AG04450 (cell line): ENCODE data around the gene RUNX2. TPM values are rescaled to one million over a fixed set of nuclear protein-coding genes. Genes with fewer than 3 reads are reported as not detected.
"Not testable (repeated sequence)": the region's sequence is repeated elsewhere in the genome, so short reads cannot be mapped to it uniquely, and the experiment has no call there.

Experiments used
- CTCF ChIA-PET: fragments of 300-600, 350-600 bp; formaldehyde crosslinking; extraction: SDS; loops from one replicate; lab custom pipeline; 2022; ENCODE audit warnings: antibody characterized with exemption, inconsistent platforms; lab: Charles Lee
- POLR2A ChIA-PET: fragments of 350-600 bp; formaldehyde crosslinking; extraction: SDS; loops from one replicate; lab custom pipeline; 2021; ENCODE audit warnings: antibody characterized with exemption, inconsistent platforms; lab: Yijun Ruan, JAX
- DNase-seq: peaks from one replicate; pipeline ENCODE4 v3.0.0-alpha.2; 2011; ENCODE audit warnings: low read depth, low spot score
- H3K27ac ChIP-seq: one replicate; pipeline ENCODE4 v1.5.1; 2012; ENCODE audit warnings: low read depth, low read length, control low read depth
- H3K27me3 ChIP-seq: one replicate; pipeline ENCODE4 v1.6.0; 2012; ENCODE audit warnings: low read length; ENCODE audit not compliant: control insufficient read depth, insufficient read depth
- H3K4me3 ChIP-seq: 2 replicates; pipeline ENCODE4 v1.5.1; 2011; ENCODE audit warnings: mild to moderate bottlenecking, low read depth, low read length, control low read depth
- H3K9me3 ChIP-seq: 2 replicates; pipeline ENCODE4 v1.5.1; 2012; ENCODE audit warnings: low read length; ENCODE audit not compliant: control insufficient read depth, insufficient read depth
- CTCF ChIP-seq: IDR thresholded peaks from 2 replicates; pipeline ENCODE4 v1.5.1; 2011; ENCODE audit warnings: low read depth, low read length, control low read depth, inconsistent platforms
- polyA plus RNA-seq: library from polyadenylated mRNA; depleted of rRNA; stranded (reverse); fragments of >200 nt; gene quantifications from 2 replicates; pipeline ENCODE4 v1.2.3, GENCODE V29; 2011

The RUNX2 gene
- polyA plus RNA-seq, 1 experiment, result 3.4 TPM

GRCh38 chr6:45466686-45467085, 138.6 kb downstream of the RUNX2 start:
- Histone ChIP-seq H3K9me3 (no peaks in the 10 kb centered on the region), H3K4me3 (no peak overlapping the region), H3K27ac (no peak overlapping the region), H3K27me3 (no peaks in the 10 kb centered on the region)
- no peak for TF ChIP-seq CTCF
- ChIA-PET CTCF (interaction anchor here (0.7 kb wide), 1 partner anchor 811 kb away, joined by 3 read pairs; no protein-coding TSS in a partner anchor), POLR2A (no interaction called here)
- DNase-seq, result no peak

GRCh38 chr6:45467417-45467816, 139.3 kb downstream of the RUNX2 start:
- H3K4me3 ChIP-seq, DNase-seq, H3K9me3 ChIP-seq, POLR2A ChIA-PET, H3K27me3 ChIP-seq, H3K27ac ChIP-seq, CTCF ChIA-PET: not testable (repeated sequence)

- H3K9me3 ChIP-seq, result no peaks in the 10 kb centered on the region
- ChIA-PET POLR2A (no interaction called here), CTCF (no interaction called here)
- H3K27ac ChIP-seq, result no peak overlapping the region
- no peaks in the 10 kb centered on the region for H3K27me3 ChIP-seq
- H3K4me3 ChIP-seq, result no peak overlapping the region
- TF ChIP-seq CTCF, result no peak
- no peak for DNase-seq
These were observed 139.7 kb downstream of the RUNX2 start for GRCh38 chr6:45467853-45468252.

- DNase-seq, result no peak
- H3K27ac ChIP-seq, result no peak overlapping the region
These were observed 141.5 kb downstream of the RUNX2 start for GRCh38 chr6:45469663-45470062.

GRCh38 chr6:45470131-45470738, 142.1 kb downstream of the RUNX2 start:
- POLR2A ChIA-PET, result no interaction called here
- DNase-seq, result no peak
- H3K4me3 ChIP-seq, result no peak overlapping the region
- H3K27ac ChIP-seq, result no peak overlapping the region
- CTCF ChIA-PET, result interaction anchor here (0.9 to 1.5 kb wide), 3 partner anchors 8 to 244 kb away, joined by 3 to 5 read pairs (median 3); no protein-coding TSS in a partner anchor
- no peak for TF ChIP-seq CTCF
- H3K27me3 ChIP-seq, result no peaks in the 10 kb centered on the region
- H3K9me3 ChIP-seq, result no peaks in the 10 kb centered on the region

More at GRCh38 chr6:45469663-45470062, 141.5 kb downstream of the RUNX2 start:
- ChIA-PET POLR2A (no interaction called here), CTCF (interaction anchor here (1.4 to 1.5 kb wide), 2 partner anchors 13 to 245 kb away, joined by 3 to 5 read pairs; no protein-coding TSS in a partner anchor)
- no peaks in the 10 kb centered on the region for H3K27me3 ChIP-seq
- no peak overlapping the region for H3K4me3 ChIP-seq
- H3K9me3 ChIP-seq, result no peaks in the 10 kb centered on the region
- no peak for TF ChIP-seq CTCF
